H9 (cell line): Measurements from ENCODE around the gene HOXB1. TPM values are rescaled to one million over a fixed set of nuclear protein-coding genes. Genes with fewer than 3 reads are reported as not detected.

Experiments used
- DNase-seq: peaks from one replicate; pipeline ENCODE4 v3.0.0-alpha.2; 2017
- H2AFZ ChIP-seq: one replicate; pipeline ENCODE4 v1.6.1; 2013; ENCODE audit warnings: mild to moderate bottlenecking, low read length, control low read depth, moderate library complexity
- H2AK5ac ChIP-seq: 2 replicates; pipeline ENCODE4 v1.6.1; 2013; ENCODE audit warnings: low read length, control low read depth, mixed read lengths; ENCODE audit not compliant: insufficient read length
- H2BK120ac ChIP-seq: one replicate; pipeline ENCODE4 v1.6.1; 2013; ENCODE audit warnings: low read depth, mild to moderate bottlenecking, low read length, control low read depth, inconsistent platforms; ENCODE audit not compliant: poor library complexity, severe bottlenecking
- H2BK12ac ChIP-seq: 2 replicates; pipeline ENCODE4 v1.6.1; 2013; ENCODE audit warnings: low read length, control low read depth, mixed read lengths, low read depth; ENCODE audit not compliant: insufficient read length
- H2BK15ac ChIP-seq: 2 replicates; pipeline ENCODE4 v1.6.1; 2013; ENCODE audit warnings: low read depth, low read length, control low read depth
- H2BK20ac ChIP-seq: one replicate; pipeline ENCODE4 v1.6.1; 2013; ENCODE audit warnings: low read depth, mild to moderate bottlenecking, low read length, control low read depth, inconsistent platforms; ENCODE audit not compliant: poor library complexity, severe bottlenecking
- H2BK5ac ChIP-seq: 2 replicates; pipeline ENCODE4 v1.6.1; 2013; ENCODE audit warnings: low read length, control low read depth, mixed read lengths; ENCODE audit not compliant: insufficient read length
- H3K14ac ChIP-seq: 2 replicates; pipeline ENCODE4 v1.6.1; 2013; ENCODE audit warnings: low read length, control low read depth; ENCODE audit not compliant: insufficient read depth
- H3K18ac ChIP-seq: 2 replicates; pipeline ENCODE4 v1.6.1; 2013; ENCODE audit warnings: low read depth, mild to moderate bottlenecking, mixed read lengths, low read length, control low read depth; ENCODE audit not compliant: insufficient read length
- H3K23ac ChIP-seq: 2 replicates; pipeline ENCODE4 v1.6.1; 2013; ENCODE audit warnings: low read length, control low read depth, mixed read lengths, low read depth; ENCODE audit not compliant: insufficient read length
- H3K23me2 ChIP-seq: 2 replicates; pipeline ENCODE4 v1.6.1; 2013; ENCODE audit warnings: low read depth, mild to moderate bottlenecking, mixed read lengths, low read length, control low read depth; ENCODE audit not compliant: insufficient read length, poor library complexity, severe bottlenecking
- H3K27ac ChIP-seq: 2 replicates; pipeline ENCODE4 v1.5.1; 2013; ENCODE audit warnings: low read length, control low read depth, mixed read lengths, low read depth; ENCODE audit not compliant: insufficient read length
- H3K27me3 ChIP-seq: 2 replicates; pipeline ENCODE4 v1.6.1; 2013; ENCODE audit warnings: low read length, control low read depth, inconsistent platforms; ENCODE audit not compliant: insufficient read depth
- H3K4ac ChIP-seq: 2 replicates; pipeline ENCODE4 v1.6.1; 2013; ENCODE audit warnings: low read depth, mild to moderate bottlenecking, control low read depth, inconsistent platforms, low read length, moderate library complexity
- H3K4me1 ChIP-seq: 2 replicates; pipeline ENCODE4 v1.6.1; 2013; ENCODE audit warnings: low read length, control low read depth, inconsistent platforms; ENCODE audit not compliant: insufficient read depth
- H3K4me2 ChIP-seq: 2 replicates; pipeline ENCODE4 v1.6.1; 2013; ENCODE audit warnings: low read length, control low read depth, mixed read lengths; ENCODE audit not compliant: insufficient read length, insufficient read depth
- H3K56ac ChIP-seq: 2 replicates; pipeline ENCODE4 v1.6.1; 2013; ENCODE audit warnings: low read depth, mild to moderate bottlenecking, mixed read lengths, low read length, control low read depth; ENCODE audit not compliant: insufficient read length
- H3K79me1 ChIP-seq: 2 replicates; pipeline ENCODE4 v1.6.1; 2013; ENCODE audit warnings: low read depth, mild to moderate bottlenecking, moderate library complexity, low read length, control low read depth, inconsistent platforms; ENCODE audit not compliant: insufficient read depth, poor library complexity, severe bottlenecking
- H3K79me2 ChIP-seq: 2 replicates; pipeline ENCODE4 v1.6.1; 2013; ENCODE audit warnings: low read length, control low read depth, inconsistent platforms; ENCODE audit not compliant: insufficient read depth
- H3K9ac ChIP-seq: 2 replicates; pipeline ENCODE4 v1.6.1; 2013; ENCODE audit warnings: low read length, control low read depth, mixed read lengths; ENCODE audit not compliant: insufficient read length; ENCODE audit errors: extremely low read depth
- H3K9me3 ChIP-seq: one replicate; pipeline ENCODE4 v1.6.1; 2013; ENCODE audit warnings: low read depth, low read length, inconsistent platforms; ENCODE audit not compliant: control insufficient read depth
- H3T11ph ChIP-seq: one replicate; pipeline ENCODE4 v1.6.1; 2013; ENCODE audit warnings: mild to moderate bottlenecking, low read length, control low read depth, inconsistent platforms
- H4K20me1 ChIP-seq: one replicate; pipeline ENCODE4 v1.6.1; 2013; ENCODE audit not compliant: control insufficient read depth, insufficient read length, insufficient read depth
- H4K5ac ChIP-seq: 2 replicates; pipeline ENCODE4 v1.6.1; 2013; ENCODE audit warnings: low read depth, mild to moderate bottlenecking, mixed read lengths, low read length, control low read depth; ENCODE audit not compliant: insufficient read length
- H4K8ac ChIP-seq: replicated peaks from 2 replicates; pipeline ENCODE4 v1.6.1; 2013; ENCODE audit warnings: low read length, control low read depth, mixed read lengths, low read depth; ENCODE audit not compliant: insufficient read length
- H4K91ac ChIP-seq: 2 replicates; pipeline ENCODE4 v1.6.1; 2013; ENCODE audit warnings: low read depth, mild to moderate bottlenecking, moderate library complexity, mixed read lengths, low read length, control low read depth; ENCODE audit not compliant: insufficient read length
- H3K27ac Mint-ChIP-seq, 3 experiments: 2 replicates in 2 of 3; 3 replicates in 1 of 3; pipeline ENCODE4 v1.8.0; 2020 to 2021; ENCODE audit warnings: mixed read lengths in 3 of 3, mild to moderate bottlenecking in 1 of 3, moderate library complexity in 1 of 3
- H3K27me3 Mint-ChIP-seq: 2 replicates; pipeline ENCODE4 v1.8.0; 2021; ENCODE audit warnings: low read depth, mild to moderate bottlenecking, moderate library complexity, mixed read lengths
- H3K36me3 Mint-ChIP-seq, 3 experiments: 2 replicates in 2 of 3; 3 replicates in 1 of 3; pipeline ENCODE4 v1.8.0; 2020 to 2021; ENCODE audit warnings: low read depth in 3 of 3, mixed read lengths in 3 of 3; ENCODE audit not compliant: insufficient read depth in 1 of 3
- H3K4me1 Mint-ChIP-seq, 2 experiments: 2 replicates each; pipeline ENCODE4 v1.8.0; 2020; ENCODE audit warnings: mixed read lengths in 2 of 2
- H3K4me3 Mint-ChIP-seq, 2 experiments: 2 replicates in 1 of 2; 3 replicates in 1 of 2; pipeline ENCODE4 v1.8.0; 2020 to 2021; ENCODE audit warnings: mild to moderate bottlenecking in 2 of 2, mixed read lengths in 2 of 2, moderate library complexity in 1 of 2
- H3K9me3 Mint-ChIP-seq, 2 experiments: 2 replicates in 1 of 2; 3 replicates in 1 of 2; pipeline ENCODE4 v1.8.0; 2020; ENCODE audit warnings: mild to moderate bottlenecking in 2 of 2, mixed read lengths in 2 of 2, moderate library complexity in 1 of 2
- WGBS: extraction: QIAGEN DNeasy Blood & Tissue Kit; methylation state at CpG from one replicate; pipeline ENCODE4 v1.1.7; 2013; ENCODE audit warnings: missing lambda C conversion rate, low lambda C conversion rate, mixed read lengths; ENCODE audit not compliant: insufficient read length; ENCODE audit errors: extremely low coverage; 5-methylcytosine and 5-hydroxymethylcytosine counted together
- total RNA-seq: library from RNA; stranded (reverse); gene quantifications from 2 replicates; pipeline ENCODE4 v1.2.1, GENCODE V29; 2021
- TF ChIP-seq, protein P1 (sequence below): fragments of 200-600 bp; sonication (generic); conservative IDR thresholded peaks from 3 replicates; pipeline ENCODE4 v1.8.0; 2021; ENCODE audit warnings: antibody characterized with exemption, mild to moderate bottlenecking

Gene HOXB1
- total RNA-seq, 1 experiment from 2014 or later: not detected

DNA sequence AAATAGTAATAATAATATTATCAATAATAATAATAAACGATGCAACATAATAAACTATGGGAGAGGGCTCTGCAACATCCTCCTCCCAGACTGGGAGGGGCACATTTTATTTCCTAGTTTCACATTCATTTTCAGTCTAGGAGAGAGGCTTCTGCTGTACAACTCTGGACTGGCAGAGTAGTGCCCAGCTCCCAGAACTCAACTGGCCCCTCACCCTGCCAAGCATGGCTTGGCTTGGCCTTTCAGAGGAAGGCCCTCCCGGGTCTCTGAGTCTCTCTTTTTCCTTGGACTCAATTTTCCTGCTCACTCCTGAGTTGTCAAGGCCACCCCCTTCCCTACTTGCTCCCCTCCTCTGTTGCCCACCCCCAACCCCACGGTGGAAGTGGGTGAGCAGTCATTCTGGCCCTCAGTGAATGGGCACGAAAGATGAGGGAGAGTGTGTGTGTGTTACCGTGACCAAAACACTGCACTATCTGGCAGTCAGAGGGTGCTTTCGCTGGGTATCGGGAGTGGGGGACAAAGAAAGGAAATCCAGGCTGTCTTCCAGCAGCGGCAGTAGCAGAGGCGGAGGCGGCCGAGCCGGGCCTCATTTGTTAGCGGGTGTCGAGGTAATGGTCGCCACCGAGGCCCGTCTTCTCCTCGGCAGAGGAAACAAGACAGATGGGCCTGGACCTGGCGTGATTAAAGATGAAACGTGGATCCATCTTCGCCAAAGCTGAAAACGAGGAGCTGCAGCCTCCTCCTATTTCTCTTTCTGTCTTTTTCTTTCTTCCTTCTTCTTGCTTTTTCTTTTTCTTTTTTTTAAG is 45.1 kb upstream of the HOXB1 start:
- Mint-ChIP-seq H3K4me1 (peaks cover 2 to 28% of the 10 kb centered on the region in 2 experiments), H3K27me3 (peaks cover 29% of the 10 kb centered on the region), H3K36me3 (no peaks in the 10 kb centered on the region; a peak in 2 of 7 replicates), H3K9me3 (peaks cover 7 to 16% of the 10 kb centered on the region in 2 experiments; a peak in 4 of 5 replicates), H3K27ac (no peak overlapping the region), H3K4me3 (no peak overlapping the region)
- no peak overlapping the region for H2BK20ac ChIP-seq
- no peaks in the 10 kb centered on the region for H3K79me2 ChIP-seq
- no peaks in the 10 kb centered on the region for H3K4me1 ChIP-seq
- no peak overlapping the region for H3K27ac ChIP-seq
- H4K20me1 ChIP-seq: peaks cover 2% of the 10 kb centered on the region
- peaks cover 96% of the 10 kb centered on the region for H3K27me3 ChIP-seq
- no peak overlapping the region for H3T11ph ChIP-seq
- H3K23me2 ChIP-seq: no peaks in the 10 kb centered on the region
- no peak overlapping the region for H4K5ac ChIP-seq
- no peak overlapping the region for H3K14ac ChIP-seq
- TF ChIP-seq, protein P1, sequence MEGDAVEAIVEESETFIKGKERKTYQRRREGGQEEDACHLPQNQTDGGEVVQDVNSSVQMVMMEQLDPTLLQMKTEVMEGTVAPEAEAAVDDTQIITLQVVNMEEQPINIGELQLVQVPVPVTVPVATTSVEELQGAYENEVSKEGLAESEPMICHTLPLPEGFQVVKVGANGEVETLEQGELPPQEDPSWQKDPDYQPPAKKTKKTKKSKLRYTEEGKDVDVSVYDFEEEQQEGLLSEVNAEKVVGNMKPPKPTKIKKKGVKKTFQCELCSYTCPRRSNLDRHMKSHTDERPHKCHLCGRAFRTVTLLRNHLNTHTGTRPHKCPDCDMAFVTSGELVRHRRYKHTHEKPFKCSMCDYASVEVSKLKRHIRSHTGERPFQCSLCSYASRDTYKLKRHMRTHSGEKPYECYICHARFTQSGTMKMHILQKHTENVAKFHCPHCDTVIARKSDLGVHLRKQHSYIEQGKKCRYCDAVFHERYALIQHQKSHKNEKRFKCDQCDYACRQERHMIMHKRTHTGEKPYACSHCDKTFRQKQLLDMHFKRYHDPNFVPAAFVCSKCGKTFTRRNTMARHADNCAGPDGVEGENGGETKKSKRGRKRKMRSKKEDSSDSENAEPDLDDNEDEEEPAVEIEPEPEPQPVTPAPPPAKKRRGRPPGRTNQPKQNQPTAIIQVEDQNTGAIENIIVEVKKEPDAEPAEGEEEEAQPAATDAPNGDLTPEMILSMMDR: no peak
- no peak overlapping the region for H4K91ac ChIP-seq
- no peak overlapping the region for H2BK5ac ChIP-seq
- no CpG with 5 or more reads among the region's 22 CpGs for WGBS
- H3K4ac ChIP-seq: no peak overlapping the region
- H3K79me1 ChIP-seq: no peaks in the 10 kb centered on the region
- no peak overlapping the region for H2BK12ac ChIP-seq
- no peak overlapping the region for H2BK120ac ChIP-seq
- no peak overlapping the region for H2BK15ac ChIP-seq
- no peak overlapping the region for H3K56ac ChIP-seq
- H3K23ac ChIP-seq: no peak overlapping the region
- H3K18ac ChIP-seq: no peak overlapping the region
- no peak overlapping the region for H3K9ac ChIP-seq
- H4K8ac ChIP-seq: no peak overlapping the region
- H2AFZ ChIP-seq: no peak overlapping the region
- no peak overlapping the region for H2AK5ac ChIP-seq
- no peak overlapping the region for H3K4me2 ChIP-seq
- no peaks in the 10 kb centered on the region for H3K9me3 ChIP-seq
- DNase-seq: no peak
